ENCODE measurements around the gene CLDN10. TPM values are rescaled to one million over a fixed set of nuclear protein-coding genes. Genes with fewer than 3 reads are reported as not detected.

Gene CLDN10
- total and polyA plus RNA-seq, 2 donors: 0.69 to 0.73 TPM

- no peaks in the 10 kb centered on the region for H3K4me1 ChIP-seq (ENCODE audit: insufficient read depth)
- 90% methylated on average over 10 of the region's 10 CpGs for whole genome bisulfite sequencing
- no peak for DNase-seq (ENCODE audit: extremely low spot score)
- H3K36me3 ChIP-seq (ENCODE audit: insufficient read depth): no peaks in the 10 kb centered on the region
- H3K27ac ChIP-seq (ENCODE audit: low read depth): no peak overlapping the region
- no peak overlapping the region for H3K4me3 ChIP-seq (ENCODE audit: low read depth, low read length)
These were observed 68.4 kb downstream of the CLDN10 start for GRCh38 chr13:95620825-95621498.

- no peak overlapping the region for H3K27ac ChIP-seq (ENCODE audit: low read depth)
- no peaks in the 10 kb centered on the region for H3K4me1 ChIP-seq (ENCODE audit: insufficient read depth)
- H3K4me3 ChIP-seq (ENCODE audit: low read depth, low read length): no peak overlapping the region
- DNase-seq (ENCODE audit: extremely low spot score): no peak
- no peaks in the 10 kb centered on the region for H3K36me3 ChIP-seq (ENCODE audit: insufficient read depth)
- 52% methylated on average over 5 of the region's 5 CpGs for WGBS
These were observed 70.6 kb downstream of the CLDN10 start for GRCh38 chr13:95623141-95623540.

- no peak for DNase-seq (ENCODE audit: extremely low spot score)
- Histone ChIP-seq H3K36me3 (ENCODE audit: insufficient read depth) (no peaks in the 10 kb centered on the region), H3K4me1 (ENCODE audit: insufficient read depth) (no peaks in the 10 kb centered on the region), H3K4me3 (ENCODE audit: low read depth, low read length) (no peak overlapping the region), H3K27ac (ENCODE audit: low read depth) (no peak overlapping the region)
- 24% methylated on average over 5 of the region's 5 CpGs for WGBS
These were observed 71.5 kb downstream of the CLDN10 start for GRCh38 chr13:95624020-95624419.

- no peaks in the 10 kb centered on the region for H3K4me1 ChIP-seq (ENCODE audit: insufficient read depth)
- DNase-seq (ENCODE audit: extremely low spot score): no peak
- no peaks in the 10 kb centered on the region for H3K36me3 ChIP-seq (ENCODE audit: insufficient read depth)
- no peak overlapping the region for H3K4me3 ChIP-seq (ENCODE audit: low read depth, low read length)
- H3K27ac ChIP-seq (ENCODE audit: low read depth): no peak overlapping the region
These were observed 74.2 kb downstream of the CLDN10 start for GRCh38 chr13:95626768-95627167.

- WGBS: 99% methylated on average over 1 of the region's 1 CpG
- H3K4me1 ChIP-seq (ENCODE audit: insufficient read depth): no peaks in the 10 kb centered on the region
- no peaks in the 10 kb centered on the region for H3K36me3 ChIP-seq (ENCODE audit: insufficient read depth)
- H3K27ac ChIP-seq (ENCODE audit: low read depth): no peak overlapping the region
- no peak overlapping the region for H3K4me3 ChIP-seq (ENCODE audit: low read depth, low read length)
- DNase-seq (ENCODE audit: extremely low spot score): no peak
These were observed 75.1 kb downstream of the CLDN10 start for GRCh38 chr13:95627590-95627989.

- no peak for DNase-seq (ENCODE audit: extremely low spot score)
- no peak overlapping the region for H3K27ac ChIP-seq (ENCODE audit: low read depth)
- no peaks in the 10 kb centered on the region for H3K36me3 ChIP-seq (ENCODE audit: insufficient read depth)
- 95% methylated on average over 1 of the region's 1 CpG for WGBS
- H3K4me3 ChIP-seq (ENCODE audit: low read depth, low read length): no peak overlapping the region
- H3K4me1 ChIP-seq (ENCODE audit: insufficient read depth): no peaks in the 10 kb centered on the region
These were observed 76.0 kb downstream of the CLDN10 start for GRCh38 chr13:95628488-95628887.

GRCh38 chr13:95629071-95629470, 76.6 kb downstream of the CLDN10 start:
- Histone ChIP-seq H3K4me3 (ENCODE audit: low read depth, low read length) (no peak overlapping the region), H3K27ac (ENCODE audit: low read depth) (no peak overlapping the region), H3K36me3 (ENCODE audit: insufficient read depth) (no peaks in the 10 kb centered on the region), H3K4me1 (ENCODE audit: insufficient read depth) (no peaks in the 10 kb centered on the region)
- DNase-seq (ENCODE audit: extremely low spot score): no peak
- 86% methylated on average over 4 of the region's 4 CpGs for WGBS

Other genes with a start within 250 kb of the CLDN10 start
- 52.2 TPM for gene DZIP1, start 92.0 kb downstream of the CLDN10 start, total RNA-seq
- 22.9 TPM for gene DZIP1, start 92.0 kb downstream of the CLDN10 start, polyA plus RNA-seq
- gene DNAJC3, start 124.4 kb downstream of the CLDN10 start, total RNA-seq: 71.3 TPM
- gene DNAJC3, start 124.4 kb downstream of the CLDN10 start, polyA plus RNA-seq: 21.6 TPM

All from urinary bladder (tissue), 4 donors.